Activated CD8-positive, alpha-beta memory T cell treated with anti-CD3 and anti-CD28 coated beads for 36 hours (primary cell): ENCODE measurements around the gene ERCC3. TPM values are rescaled to one million over a fixed set of nuclear protein-coding genes. Genes with fewer than 3 reads are reported as not detected.
"Not testable (repeated sequence)": the region's sequence is repeated elsewhere in the genome, so short reads cannot be mapped to it uniquely, and the experiment has no call there.

Source experiments
- CTCF ChIA-PET: fragments of 350-600 bp; sonication (Branson Sonifier 250); formaldehyde crosslinking; loops from one replicate; lab custom pipeline; 2021; ENCODE audit warnings: antibody characterized with exemption; lab: Charles Lee
- POLR2A ChIA-PET: fragments of 350-600 bp; sonication (Branson Sonifier 250); formaldehyde crosslinking; loops from one replicate; lab custom pipeline; 2021; ENCODE audit warnings: antibody characterized with exemption; lab: Charles Lee
- total RNA-seq, 2 experiments: library from RNA; stranded (reverse); gene quantifications; one replicate each; pipeline ENCODE4 v1.2.3, GENCODE V29; 2021

The ERCC3 gene
- total RNA-seq, 2 experiments from 2014 or later = 56.3 to 57.7 TPM

GRCh38 chr2:127288274-127288673 is 5.7 kb downstream of the ERCC3 start:
- ChIA-PET POLR2A (no interaction called here), CTCF (interaction anchor here (1.5 kb wide), 1 partner anchor 191 kb away, joined by 3 read pairs; no protein-coding TSS in a partner anchor)

GRCh38 chr2:127283275-127283674 is 10.7 kb downstream of the ERCC3 start:
- CTCF ChIA-PET = no interaction called here
- POLR2A ChIA-PET = no interaction called here

- CTCF ChIA-PET = no interaction called here
- POLR2A ChIA-PET = interaction anchor here (0.6 kb wide), 2 partner anchors 14 to 218 kb away, joined by 3 to 5 read pairs; no protein-coding TSS in a partner anchor
These were observed 13.3 kb downstream of the ERCC3 start for GRCh38 chr2:127280693-127281092.

- POLR2A ChIA-PET = interaction anchor here (0.6 kb wide), 1 partner anchor 15 kb away, joined by 5 read pairs; no protein-coding TSS in a partner anchor
- CTCF ChIA-PET = no interaction called here
These were observed 14.2 kb downstream of the ERCC3 start for GRCh38 chr2:127279781-127280180.

GRCh38 chr2:127278959-127279358 is 15.0 kb downstream of the ERCC3 start:
- POLR2A ChIA-PET = no interaction called here

GRCh38 chr2:127277028-127277427 is 16.9 kb downstream of the ERCC3 start:
- CTCF ChIA-PET = no interaction called here
- POLR2A ChIA-PET = no interaction called here

More at GRCh38 chr2:127278959-127279358, 15.0 kb downstream of the ERCC3 start:
- CTCF ChIA-PET = interaction anchor here (0.6 kb wide), 1 partner anchor 10 kb away, joined by 5 read pairs; no protein-coding TSS in a partner anchor

GRCh38 chr2:127275789-127276188 is 18.2 kb downstream of the ERCC3 start:
- POLR2A ChIA-PET = no interaction called here
- CTCF ChIA-PET = no interaction called here

- POLR2A ChIA-PET = no interaction called here
- CTCF ChIA-PET = no interaction called here
These were observed 18.6 kb downstream of the ERCC3 start for GRCh38 chr2:127275356-127275755.

GRCh38 chr2:127270663-127271062 is 23.3 kb downstream of the ERCC3 start:
- ChIA-PET CTCF (interaction anchor here (0.7 to 1.5 kb wide), 3 partner anchors 11 to 36 kb away, joined by 3 to 4 read pairs (median 3); partner anchors contain the start of gene ERCC3), POLR2A (no interaction called here)

- ChIA-PET CTCF (no interaction called here), POLR2A (no interaction called here)
These were observed 32.0 kb downstream of the ERCC3 start for GRCh38 chr2:127261804-127262406.

- ChIA-PET POLR2A (no interaction called here), CTCF (no interaction called here)
These were observed 34.6 kb downstream of the ERCC3 start for GRCh38 chr2:127259355-127259754.

GRCh38 chr2:127256866-127257265 is 37.1 kb downstream of the ERCC3 start:
- POLR2A ChIA-PET = no interaction called here
- CTCF ChIA-PET = no interaction called here

GRCh38 chr2:127256381-127256780 is 37.6 kb downstream of the ERCC3 start:
- POLR2A ChIA-PET = no interaction called here
- CTCF ChIA-PET = no interaction called here

GRCh38 chr2:127255721-127256120 is 38.2 kb downstream of the ERCC3 start:
- POLR2A ChIA-PET = no interaction called here
- CTCF ChIA-PET = no interaction called here

- POLR2A ChIA-PET = no interaction called here
- CTCF ChIA-PET = no interaction called here
These were observed 38.8 kb downstream of the ERCC3 start for GRCh38 chr2:127255146-127255545.

- ChIA-PET CTCF (no interaction called here), POLR2A (no interaction called here)
These were observed 39.5 kb downstream of the ERCC3 start for GRCh38 chr2:127254386-127254981.

- CTCF ChIA-PET, POLR2A ChIA-PET: not testable (repeated sequence)
These were observed 52.8 kb downstream of the ERCC3 start for GRCh38 chr2:127241184-127241583.

- CTCF ChIA-PET = no interaction called here
These were observed 54.5 kb downstream of the ERCC3 start for GRCh38 chr2:127239395-127239794.

GRCh38 chr2:127237768-127238167 is 56.2 kb downstream of the ERCC3 start:
- POLR2A ChIA-PET, CTCF ChIA-PET: not testable (repeated sequence)

More at GRCh38 chr2:127239395-127239794, 54.5 kb downstream of the ERCC3 start:
- POLR2A ChIA-PET = no interaction called here

GRCh38 chr2:127235082-127235702 is 58.8 kb downstream of the ERCC3 start:
- ChIA-PET POLR2A (no interaction called here), CTCF (no interaction called here)

- ChIA-PET POLR2A (no interaction called here), CTCF (no interaction called here)
These were observed 60.2 kb downstream of the ERCC3 start for GRCh38 chr2:127233710-127234109.
